Neural crest cell (in vitro differentiated cells): ENCODE measurements around the gene RNU2-63P. TPM values are rescaled to one million over a fixed set of nuclear protein-coding genes. Genes with fewer than 3 reads are reported as not detected.
"Not testable (repeated sequence)": the region's sequence is repeated elsewhere in the genome, so short reads cannot be mapped to it uniquely, and the experiment has no call there.

Experiments used
- DNase-seq: peaks from one replicate; pipeline ENCODE4 v3.0.0; 2021; ENCODE audit warnings: low read depth, mixed read lengths, low spot score
- H3K27ac Mint-ChIP-seq: one replicate; pipeline ENCODE4 v1.8.0; 2021; ENCODE audit warnings: mild to moderate bottlenecking, mixed read lengths; ENCODE audit not compliant: unreplicated experiment
- H3K27me3 Mint-ChIP-seq: 2 replicates; pipeline ENCODE4 v1.8.0; 2021; ENCODE audit warnings: low read depth, mild to moderate bottlenecking, mixed read lengths
- H3K36me3 Mint-ChIP-seq: 2 replicates; pipeline ENCODE4 v1.8.0; 2021; ENCODE audit warnings: low read depth, mild to moderate bottlenecking, mixed read lengths
- H3K4me1 Mint-ChIP-seq: 2 replicates; pipeline ENCODE4 v1.8.0; 2021; ENCODE audit warnings: mixed read lengths
- H3K4me3 Mint-ChIP-seq: one replicate; pipeline ENCODE4 v1.8.0; 2021; ENCODE audit warnings: mild to moderate bottlenecking, mixed read lengths
- H3K9me3 Mint-ChIP-seq: 2 replicates; pipeline ENCODE4 v1.8.0; 2021; ENCODE audit warnings: mixed read lengths
- total RNA-seq: library from RNA; stranded (reverse); gene quantifications from 2 replicates; pipeline ENCODE4 v1.2.1, GENCODE V29; 2021
- TF ChIP-seq, protein P1 (sequence below): fragments of 200-600 bp; sonication (generic); conservative IDR thresholded peaks from 2 replicates; pipeline ENCODE4 v1.5.0; 2021; ENCODE audit warnings: antibody characterized with exemption, mild to moderate bottlenecking

The RNU2-63P gene
- total RNA-seq, 1 donor from 2014 or later, result 24.6 TPM

DNA sequence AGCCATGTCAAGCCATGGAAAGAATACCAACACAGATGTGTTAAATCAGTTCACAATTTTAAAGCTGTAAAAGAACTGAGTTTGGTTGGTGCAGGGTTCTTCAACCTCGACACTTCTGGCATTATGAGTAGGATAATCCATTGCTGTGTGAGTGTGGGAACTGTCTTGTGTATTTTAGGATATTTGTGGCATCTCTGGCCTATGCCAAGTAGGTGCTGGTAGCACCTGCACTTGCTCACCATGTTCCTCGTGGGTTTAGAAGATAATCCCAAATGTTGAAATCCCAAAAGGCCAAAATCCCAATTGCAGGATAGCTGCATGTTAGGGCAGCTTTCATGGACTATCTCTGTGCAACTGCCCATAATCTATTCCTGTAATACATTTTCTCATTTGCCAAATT lies 35.4 kb upstream of the RNU2-63P start:
- Mint-ChIP-seq H3K4me1 (peaks cover 50% of the 10 kb centered on the region), H3K4me3 (peak overlapping the region; percentile 31), H3K27ac (no peak overlapping the region), H3K36me3 (peaks cover 3% of the 10 kb centered on the region), H3K9me3 (no peaks in the 10 kb centered on the region), H3K27me3 (no peaks in the 10 kb centered on the region)
- TF ChIP-seq, protein P1, sequence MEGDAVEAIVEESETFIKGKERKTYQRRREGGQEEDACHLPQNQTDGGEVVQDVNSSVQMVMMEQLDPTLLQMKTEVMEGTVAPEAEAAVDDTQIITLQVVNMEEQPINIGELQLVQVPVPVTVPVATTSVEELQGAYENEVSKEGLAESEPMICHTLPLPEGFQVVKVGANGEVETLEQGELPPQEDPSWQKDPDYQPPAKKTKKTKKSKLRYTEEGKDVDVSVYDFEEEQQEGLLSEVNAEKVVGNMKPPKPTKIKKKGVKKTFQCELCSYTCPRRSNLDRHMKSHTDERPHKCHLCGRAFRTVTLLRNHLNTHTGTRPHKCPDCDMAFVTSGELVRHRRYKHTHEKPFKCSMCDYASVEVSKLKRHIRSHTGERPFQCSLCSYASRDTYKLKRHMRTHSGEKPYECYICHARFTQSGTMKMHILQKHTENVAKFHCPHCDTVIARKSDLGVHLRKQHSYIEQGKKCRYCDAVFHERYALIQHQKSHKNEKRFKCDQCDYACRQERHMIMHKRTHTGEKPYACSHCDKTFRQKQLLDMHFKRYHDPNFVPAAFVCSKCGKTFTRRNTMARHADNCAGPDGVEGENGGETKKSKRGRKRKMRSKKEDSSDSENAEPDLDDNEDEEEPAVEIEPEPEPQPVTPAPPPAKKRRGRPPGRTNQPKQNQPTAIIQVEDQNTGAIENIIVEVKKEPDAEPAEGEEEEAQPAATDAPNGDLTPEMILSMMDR, result no peak
- no peak for DNase-seq

GRCh38 chr2:88049622-88050021 lies 33.3 kb upstream of the RNU2-63P start:
- TF ChIP-seq, protein P1, result no peak
- Mint-ChIP-seq H3K27ac (no peak overlapping the region), H3K27me3 (no peaks in the 10 kb centered on the region), H3K4me1 (peaks cover 44% of the 10 kb centered on the region), H3K9me3 (no peaks in the 10 kb centered on the region), H3K36me3 (peaks cover 2% of the 10 kb centered on the region), H3K4me3 (no peak overlapping the region)
- DNase-seq, result no peak

- H3K27ac Mint-ChIP-seq, result no peak overlapping the region
- peaks cover 33% of the 10 kb centered on the region for H3K4me1 Mint-ChIP-seq
- H3K27me3 Mint-ChIP-seq, result no peaks in the 10 kb centered on the region
- TF ChIP-seq, protein P1, result no peak
- no peak for DNase-seq
- peak overlapping the region; percentile 24 for H3K4me3 Mint-ChIP-seq
- no peaks in the 10 kb centered on the region for H3K9me3 Mint-ChIP-seq
- H3K36me3 Mint-ChIP-seq, result peaks cover 5% of the 10 kb centered on the region
Measured at GRCh38 chr2:88048541-88048940, 32.2 kb upstream of the RNU2-63P start.

DNA sequence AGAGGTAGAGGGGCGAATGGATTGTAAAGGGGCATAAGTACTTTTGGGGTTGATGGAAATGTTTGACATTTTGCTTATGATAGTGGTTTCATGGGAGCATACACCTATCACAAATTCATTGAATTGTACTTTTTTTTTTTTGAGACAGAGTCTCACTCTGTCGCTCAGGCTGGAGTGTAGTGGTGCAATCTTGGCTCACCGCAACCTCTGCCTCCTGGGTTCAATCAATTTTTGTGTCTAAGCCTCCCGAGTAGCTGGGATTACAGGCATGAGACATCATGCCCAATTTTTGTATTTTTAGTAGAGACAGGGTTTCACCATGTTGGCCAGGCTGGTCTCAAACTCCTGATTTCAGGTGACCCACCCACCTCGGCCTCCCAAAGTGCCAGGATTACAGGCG lies 29.2 kb upstream of the RNU2-63P start:
- peaks cover 31% of the 10 kb centered on the region for H3K4me1 Mint-ChIP-seq
- H3K4me3 Mint-ChIP-seq, H3K9me3 Mint-ChIP-seq, H3K27me3 Mint-ChIP-seq, DNase-seq, H3K36me3 Mint-ChIP-seq, H3K27ac Mint-ChIP-seq: not testable (repeated sequence)

- no peaks in the 10 kb centered on the region for H3K9me3 Mint-ChIP-seq
- H3K27ac Mint-ChIP-seq, result no peak overlapping the region
- no peaks in the 10 kb centered on the region for H3K27me3 Mint-ChIP-seq
- H3K4me1 Mint-ChIP-seq, result peaks cover 12% of the 10 kb centered on the region
- TF ChIP-seq, protein P1, result no peak
- peaks cover 7% of the 10 kb centered on the region for H3K36me3 Mint-ChIP-seq
- no peak for DNase-seq
- no peak overlapping the region for H3K4me3 Mint-ChIP-seq
Measured at GRCh38 chr2:88042476-88042875, 26.1 kb upstream of the RNU2-63P start.

GRCh38 chr2:88038263-88039105 lies 22.1 kb upstream of the RNU2-63P start:
- Mint-ChIP-seq H3K9me3 (no peaks in the 10 kb centered on the region), H3K4me3 (no peak overlapping the region), H3K36me3 (peaks cover 13% of the 10 kb centered on the region), H3K27ac (no peak overlapping the region), H3K4me1 (peaks cover 11% of the 10 kb centered on the region), H3K27me3 (no peaks in the 10 kb centered on the region)
- TF ChIP-seq, protein P1, result no peak
- DNase-seq, result no peak
